ENCODE data around the gene IFNAR2.

IFNAR2 gene

DNA sequence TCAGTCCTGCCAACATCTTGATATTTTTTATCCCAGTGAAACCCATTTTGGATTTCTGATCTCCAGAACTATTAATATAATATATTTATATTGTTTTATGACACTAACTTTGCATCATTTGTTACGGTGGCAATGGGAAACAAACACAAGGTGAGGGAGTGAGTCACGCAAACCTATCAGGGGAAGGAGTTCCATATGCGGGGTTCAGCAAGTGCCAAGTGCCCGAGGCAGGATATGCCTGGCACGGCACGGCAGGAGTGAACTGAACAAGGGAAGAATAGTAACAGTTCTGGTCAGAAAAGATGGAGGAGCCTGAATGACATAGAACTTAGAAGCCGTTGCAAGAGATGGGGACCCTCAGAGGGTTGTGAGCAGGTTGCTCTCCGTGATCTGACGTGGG lies 28.7 kb downstream of the IFNAR2 start:
- TF ChIP-seq, protein P1, sequence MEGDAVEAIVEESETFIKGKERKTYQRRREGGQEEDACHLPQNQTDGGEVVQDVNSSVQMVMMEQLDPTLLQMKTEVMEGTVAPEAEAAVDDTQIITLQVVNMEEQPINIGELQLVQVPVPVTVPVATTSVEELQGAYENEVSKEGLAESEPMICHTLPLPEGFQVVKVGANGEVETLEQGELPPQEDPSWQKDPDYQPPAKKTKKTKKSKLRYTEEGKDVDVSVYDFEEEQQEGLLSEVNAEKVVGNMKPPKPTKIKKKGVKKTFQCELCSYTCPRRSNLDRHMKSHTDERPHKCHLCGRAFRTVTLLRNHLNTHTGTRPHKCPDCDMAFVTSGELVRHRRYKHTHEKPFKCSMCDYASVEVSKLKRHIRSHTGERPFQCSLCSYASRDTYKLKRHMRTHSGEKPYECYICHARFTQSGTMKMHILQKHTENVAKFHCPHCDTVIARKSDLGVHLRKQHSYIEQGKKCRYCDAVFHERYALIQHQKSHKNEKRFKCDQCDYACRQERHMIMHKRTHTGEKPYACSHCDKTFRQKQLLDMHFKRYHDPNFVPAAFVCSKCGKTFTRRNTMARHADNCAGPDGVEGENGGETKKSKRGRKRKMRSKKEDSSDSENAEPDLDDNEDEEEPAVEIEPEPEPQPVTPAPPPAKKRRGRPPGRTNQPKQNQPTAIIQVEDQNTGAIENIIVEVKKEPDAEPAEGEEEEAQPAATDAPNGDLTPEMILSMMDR (IDR thresholded peaks at IDR 0.05) = no peak

DNA sequence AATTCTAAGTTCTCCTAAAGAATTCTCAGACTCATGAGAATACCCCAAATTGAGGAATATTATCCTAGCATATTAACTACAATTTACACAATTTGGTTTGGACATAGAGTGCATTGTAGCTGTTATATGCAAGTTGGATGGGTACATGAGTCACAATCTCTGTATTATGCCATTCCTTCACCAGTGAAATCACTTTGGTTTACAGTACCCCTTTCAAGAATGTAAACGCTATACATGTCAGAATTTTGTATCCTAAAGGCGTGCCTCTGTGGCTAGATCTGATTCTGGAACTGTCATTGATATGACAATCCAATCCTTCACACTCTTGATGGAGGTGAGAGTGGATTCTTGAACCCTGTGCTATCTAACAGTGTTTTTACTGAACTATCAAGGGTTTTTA lies 29.7 kb downstream of the IFNAR2 start:
- TF ChIP-seq, protein P1 (IDR thresholded peaks at IDR 0.05) = no peak

DNA sequence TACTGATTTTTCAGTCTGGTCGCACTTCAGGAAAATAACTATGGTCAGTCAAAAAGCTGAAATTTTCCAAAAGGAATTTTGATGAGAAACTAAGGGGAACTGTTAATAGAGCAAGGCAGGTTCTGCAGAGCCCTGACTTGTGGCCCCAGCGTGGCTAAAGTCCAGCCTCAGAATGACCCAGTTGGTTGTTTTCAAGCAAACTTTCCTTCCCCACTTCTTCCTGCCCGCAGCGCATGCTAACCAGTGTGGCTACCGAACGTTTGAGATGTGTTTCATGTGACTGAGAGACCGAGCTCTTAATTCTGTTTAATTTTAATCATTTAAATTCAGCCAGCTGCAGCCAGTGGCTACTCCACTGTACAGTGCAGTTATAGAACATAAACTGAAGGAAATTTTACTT lies 30.3 kb downstream of the IFNAR2 start:
- TF ChIP-seq, protein P1 (IDR thresholded peaks at IDR 0.05) = no peak

DNA sequence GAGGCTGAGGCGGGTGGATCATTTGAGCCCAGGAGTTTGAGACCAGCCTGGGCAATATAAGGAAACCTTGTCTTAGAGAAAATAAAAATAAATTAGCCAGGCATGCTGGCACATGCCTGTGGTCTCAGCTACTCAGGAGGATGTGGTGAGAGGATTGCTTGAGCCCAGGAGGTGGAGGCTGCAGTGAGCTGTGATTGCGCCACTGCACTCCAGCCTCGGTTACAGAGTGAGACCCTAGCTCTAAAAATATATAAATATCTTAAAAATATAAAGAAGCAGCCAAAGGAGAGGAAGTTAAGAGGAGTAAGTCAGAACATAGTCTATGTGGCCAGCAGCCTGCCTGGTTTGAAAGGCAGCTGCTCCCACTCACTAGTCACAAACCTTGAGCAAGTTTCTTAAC lies 31.9 kb downstream of the IFNAR2 start:
- TF ChIP-seq, protein P1 (IDR thresholded peaks at IDR 0.05) = no peak

DNA sequence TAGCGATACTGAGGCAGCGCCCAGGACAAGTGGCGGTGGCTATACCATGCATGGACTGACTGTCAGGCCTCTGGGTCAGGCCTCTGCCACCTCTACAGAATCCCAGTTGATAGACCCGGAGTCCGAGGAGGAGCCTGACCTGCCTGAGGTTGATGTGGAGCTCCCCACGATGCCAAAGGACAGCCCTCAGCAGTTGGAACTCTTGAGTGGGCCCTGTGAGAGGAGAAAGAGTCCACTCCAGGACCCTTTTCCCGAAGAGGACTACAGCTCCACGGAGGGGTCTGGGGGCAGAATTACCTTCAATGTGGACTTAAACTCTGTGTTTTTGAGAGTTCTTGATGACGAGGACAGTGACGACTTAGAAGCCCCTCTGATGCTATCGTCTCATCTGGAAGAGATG lies 33.2 kb downstream of the IFNAR2 start:
- TF ChIP-seq, protein P1 (IDR thresholded peaks at IDR 0.05) = no peak

DNA sequence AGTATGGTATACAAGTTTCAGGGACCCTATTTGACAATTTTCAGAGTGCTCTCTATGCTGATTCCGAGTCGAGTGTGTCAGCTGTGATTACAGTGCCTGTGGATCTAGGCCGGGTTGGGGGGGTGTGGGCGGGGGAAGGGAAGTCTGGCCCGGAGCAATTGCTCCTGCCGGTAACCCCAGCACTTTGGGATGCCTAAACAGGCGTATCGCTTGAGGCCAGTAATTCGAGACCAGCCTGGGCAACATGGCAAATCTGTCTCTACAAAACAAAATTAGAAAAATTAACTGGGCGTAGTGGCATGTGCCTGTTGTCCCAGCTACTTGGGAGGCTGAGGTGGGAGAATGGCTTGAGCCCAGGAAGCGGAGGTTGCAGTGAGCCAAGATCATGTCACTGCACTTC lies 34.8 kb downstream of the IFNAR2 start:
- TF ChIP-seq, protein P1 (IDR thresholded peaks at IDR 0.05) = no peak

DNA sequence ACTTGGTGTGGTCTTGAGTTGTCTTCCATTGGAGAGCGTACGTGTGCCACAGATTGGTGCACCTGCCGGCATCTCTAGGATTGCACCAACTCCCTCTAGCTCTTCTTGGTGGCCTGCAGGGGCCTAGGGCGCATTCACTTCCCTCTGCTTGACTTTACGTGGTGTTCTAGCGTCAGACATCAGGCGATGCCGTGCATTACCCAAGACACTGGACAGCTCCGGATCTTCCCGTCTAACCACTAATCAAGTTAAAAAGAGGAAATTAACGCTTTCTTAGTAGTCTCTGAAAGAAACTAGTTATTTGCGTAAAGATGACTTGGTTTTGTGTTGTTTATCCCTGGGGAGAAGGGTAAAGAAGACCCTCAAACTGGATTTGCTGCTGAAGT lies 35.9 kb downstream of the IFNAR2 start:
- TF ChIP-seq, protein P1 (IDR thresholded peaks at IDR 0.05) = no peak

- TF ChIP-seq, protein P1 (IDR thresholded peaks at IDR 0.05) = no peak
Observed at GRCh38 chr21:33266050-33266788, 36.5 kb downstream of the IFNAR2 start, which contains the start of gene IL10RB. Gene IL10RB, plus strand, starts transcription at chr21:33266367. Its CDS starts 99 bp downstream, at chr21:33266466.

Data from LNCAP (cell line).